ENCODE data around the gene FOXP1. TPM values are rescaled to one million over a fixed set of nuclear protein-coding genes. Genes with fewer than 3 reads are reported as not detected.
A peak's percentile ranks its signal among the peaks of the same experiment; 100 is the strongest.

Gene FOXP1
- total RNA-seq, 4 donors from 2014 or later, result 181 to 225 (median 205) TPM

DNA sequence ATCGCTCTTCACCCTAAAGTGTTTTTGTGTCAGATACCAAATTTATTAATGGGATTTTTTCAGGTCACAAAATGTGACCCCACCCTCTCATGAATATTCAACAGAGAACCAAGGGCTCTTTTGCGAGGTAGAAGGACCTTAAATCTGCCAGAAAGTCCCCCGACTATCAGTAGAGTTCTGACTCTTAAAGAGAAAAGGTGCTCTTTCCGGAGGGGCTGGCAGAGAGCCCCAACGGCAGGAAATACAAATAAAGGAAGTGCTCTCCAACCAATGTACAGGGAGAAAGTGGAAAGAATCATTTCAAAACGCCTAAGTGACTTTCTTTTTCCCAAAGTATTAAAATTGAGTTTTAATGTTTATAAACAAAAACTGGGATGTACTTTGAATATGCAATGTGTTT is 517.2 kb downstream of the FOXP1 start:
- Histone ChIP-seq H3K4me3 (peak overlapping the region; percentile 68 to 75 (median 72)), H3K4me1 (peaks cover 48 to 63% (median 58%) of the 10 kb centered on the region in 4 donors), H3K36me3 (no peaks in the 10 kb centered on the region), H3K27me3 (no peaks in the 10 kb centered on the region), H3K27ac (replicated peaks in 1 of 4) (peak overlapping the region; percentile 92 to 98 (median 98)), H3K9me3 (no peaks in the 10 kb centered on the region)
- 12% methylated on average over 6 of the region's 6 CpGs for WGBS
- intact Hi-C loops (cut with DNase I), result loop anchor here (5.0 to 10.0 kb wide), 3 partner anchors 36 to 148 kb away; no protein-coding TSS in a partner anchor
- TF ChIP-seq POLR2A (IDR thresholded peaks at IDR 0.05; ENCODE audit: low read depth) (no peak), POLR2AphosphoS5 (IDR thresholded peaks at IDR 0.05) (no peak), EP300 (IDR thresholded peaks at IDR 0.05) (no peak)
- TF ChIP-seq, protein P1, sequence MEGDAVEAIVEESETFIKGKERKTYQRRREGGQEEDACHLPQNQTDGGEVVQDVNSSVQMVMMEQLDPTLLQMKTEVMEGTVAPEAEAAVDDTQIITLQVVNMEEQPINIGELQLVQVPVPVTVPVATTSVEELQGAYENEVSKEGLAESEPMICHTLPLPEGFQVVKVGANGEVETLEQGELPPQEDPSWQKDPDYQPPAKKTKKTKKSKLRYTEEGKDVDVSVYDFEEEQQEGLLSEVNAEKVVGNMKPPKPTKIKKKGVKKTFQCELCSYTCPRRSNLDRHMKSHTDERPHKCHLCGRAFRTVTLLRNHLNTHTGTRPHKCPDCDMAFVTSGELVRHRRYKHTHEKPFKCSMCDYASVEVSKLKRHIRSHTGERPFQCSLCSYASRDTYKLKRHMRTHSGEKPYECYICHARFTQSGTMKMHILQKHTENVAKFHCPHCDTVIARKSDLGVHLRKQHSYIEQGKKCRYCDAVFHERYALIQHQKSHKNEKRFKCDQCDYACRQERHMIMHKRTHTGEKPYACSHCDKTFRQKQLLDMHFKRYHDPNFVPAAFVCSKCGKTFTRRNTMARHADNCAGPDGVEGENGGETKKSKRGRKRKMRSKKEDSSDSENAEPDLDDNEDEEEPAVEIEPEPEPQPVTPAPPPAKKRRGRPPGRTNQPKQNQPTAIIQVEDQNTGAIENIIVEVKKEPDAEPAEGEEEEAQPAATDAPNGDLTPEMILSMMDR (IDR thresholded peaks at IDR 0.05), result no peak
- DNase-seq (ENCODE audit: extremely low spot score), result no peak

GRCh38 chr3:71065764-71066013 is 517.8 kb downstream of the FOXP1 start:
- WGBS, result 11% methylated on average over 4 of the region's 4 CpGs
- intact Hi-C loops (cut with DNase I), result loop anchor here (2.0 to 10.0 kb wide), 4 partner anchors 37 to 149 kb away; no protein-coding TSS in a partner anchor
- no peaks in the 10 kb centered on the region for H3K9me3 ChIP-seq
- H3K27ac ChIP-seq (replicated peaks in 1 of 4), result peak overlapping the region; percentile 92 to 98 (median 98)
- TF ChIP-seq, protein P1 (IDR thresholded peaks at IDR 0.05), result no peak
- no peak for TF ChIP-seq EP300 (IDR thresholded peaks at IDR 0.05)
- TF ChIP-seq POLR2AphosphoS5 (IDR thresholded peaks at IDR 0.05), result no peak
- TF ChIP-seq POLR2A (IDR thresholded peaks at IDR 0.05; ENCODE audit: low read depth), result no peak
- no peak for DNase-seq (ENCODE audit: extremely low spot score)
- no peaks in the 10 kb centered on the region for H3K36me3 ChIP-seq
- peak overlapping the region; percentile 68 to 75 (median 72) for H3K4me3 ChIP-seq
- peaks cover 47 to 63% (median 56%) of the 10 kb centered on the region in 4 donors for H3K4me1 ChIP-seq
- no peaks in the 10 kb centered on the region for H3K27me3 ChIP-seq

- no peak for DNase-seq (ENCODE audit: extremely low spot score)
- H3K9me3 ChIP-seq, result no peaks in the 10 kb centered on the region
- H3K36me3 ChIP-seq, result no peaks in the 10 kb centered on the region
- TF ChIP-seq EP300 (IDR thresholded peaks at IDR 0.05) (no peak), POLR2A (IDR thresholded peaks at IDR 0.05; ENCODE audit: low read depth) (no peak), POLR2AphosphoS5 (IDR thresholded peaks at IDR 0.05) (peak; percentile 21 to 51)
- TF ChIP-seq, protein P1 (IDR thresholded peaks at IDR 0.05), result no peak
- H3K27me3 ChIP-seq, result no peaks in the 10 kb centered on the region
- peaks cover 45 to 63% (median 56%) of the 10 kb centered on the region in 4 donors for H3K4me1 ChIP-seq
- peak overlapping the region; percentile 68 to 75 (median 72) for H3K4me3 ChIP-seq
- under 1% methylated on average over 33 of the region's 85 CpGs for WGBS
- H3K27ac ChIP-seq (replicated peaks in 1 of 4), result peak overlapping the region; percentile 92 to 98 (median 98)
- intact Hi-C loops (cut with DNase I), result loop anchor here (2.0 to 10.0 kb wide), 7 partner anchors 37 to 517 kb away; partner anchors contain the start of gene FOXP1
These were observed 518.4 kb downstream of the FOXP1 start for GRCh38 chr3:71064956-71065763.

- Histone ChIP-seq H3K4me3 (peak overlapping the region; percentile 68 to 75 (median 72)), H3K27ac (replicated peaks in 1 of 4) (peak overlapping the region; percentile 92 to 98 (median 98)), H3K36me3 (no peaks in the 10 kb centered on the region), H3K9me3 (no peaks in the 10 kb centered on the region), H3K4me1 (peaks cover 40 to 63% (median 56%) of the 10 kb centered on the region in 4 donors), H3K27me3 (no peaks in the 10 kb centered on the region)
- WGBS, result 0% methylated on average over 14 of the region's 46 CpGs
- DNase-seq (ENCODE audit: extremely low spot score), result no peak
- TF ChIP-seq POLR2A (IDR thresholded peaks at IDR 0.05; ENCODE audit: low read depth) (no peak), EP300 (IDR thresholded peaks at IDR 0.05) (no peak), POLR2AphosphoS5 (IDR thresholded peaks at IDR 0.05) (peak in 1 of 2 donors; percentile 80)
- TF ChIP-seq, protein P1 (IDR thresholded peaks at IDR 0.05), result peak in 2 of 3 experiments; percentile 14 to 25
- intact Hi-C loops (cut with DNase I), result loop anchor here (2.0 to 10.0 kb wide), 5 partner anchors 47 to 518 kb away; partner anchors contain the start of gene FOXP1
These were observed 519.1 kb downstream of the FOXP1 start for GRCh38 chr3:71064291-71064955.

All from esophagus muscularis mucosa (tissue), 4 donors.